Natural killer cell (primary cell): ENCODE data around the gene TRERF1. TPM values are rescaled to one million over a fixed set of nuclear protein-coding genes. Genes with fewer than 3 reads are reported as not detected.

ENCODE experiments used
- ATAC-seq, 3 donors: fragments of 150-1000 bp in 2 of 3; fragments of 200-7000 bp in 1 of 3; cut with Tn5 transposase; 1 replicate in 1 of 3; 2 replicates in 2 of 3; pipeline ENCODE4 v1.10.0; 2021; ENCODE audit warnings: mild to moderate bottlenecking in 2 of 3, moderate library complexity in 2 of 3
- DNase-seq, 2 donors: peaks; one replicate each; pipeline versions ENCODE4 v3.0.0 to v3.0.0-alpha.2; 2013 to 2021; ENCODE audit warnings: mixed read lengths in 1 of 2
- H3K27ac ChIP-seq: one replicate; pipeline ENCODE4 v1.5.1; 2013; ENCODE audit warnings: mild to moderate bottlenecking, low read length
- H3K27me3 ChIP-seq: one replicate; pipeline ENCODE4 v1.6.1; 2013; ENCODE audit warnings: low read length; ENCODE audit not compliant: control insufficient read depth, insufficient read depth
- H3K36me3 ChIP-seq: one replicate; pipeline ENCODE4 v1.6.1; 2013; ENCODE audit warnings: low read length; ENCODE audit not compliant: control insufficient read depth, insufficient read depth
- H3K4me1 ChIP-seq: one replicate; pipeline ENCODE4 v1.6.1; 2013; ENCODE audit warnings: low read length; ENCODE audit not compliant: control insufficient read depth, insufficient read depth
- H3K4me3 ChIP-seq: one replicate; pipeline ENCODE4 v1.5.1; 2013; ENCODE audit warnings: low read length
- H3K9me3 ChIP-seq: one replicate; pipeline ENCODE4 v1.6.1; 2013; ENCODE audit warnings: low read length; ENCODE audit not compliant: control insufficient read depth, insufficient read depth
- H3K27ac Mint-ChIP-seq, 2 donors: one replicate each; pipeline ENCODE4 v1.8.0; 2022; ENCODE audit warnings: mild to moderate bottlenecking in 2 of 2, mixed read lengths in 2 of 2, moderate library complexity in 1 of 2
- H3K27me3 Mint-ChIP-seq, 2 donors: one replicate each; pipeline ENCODE4 v1.8.0; 2022; ENCODE audit warnings: low read depth in 2 of 2, mixed read lengths in 2 of 2
- H3K36me3 Mint-ChIP-seq: one replicate; pipeline ENCODE4 v1.8.0; 2022; ENCODE audit warnings: mixed read lengths
- H3K4me1 Mint-ChIP-seq, 2 donors: one replicate each; pipeline ENCODE4 v1.8.0; 2022; ENCODE audit warnings: mixed read lengths in 2 of 2
- H3K4me3 Mint-ChIP-seq: one replicate; pipeline ENCODE4 v1.8.0; 2022; ENCODE audit warnings: mild to moderate bottlenecking, moderate library complexity, mixed read lengths
- H3K9me3 Mint-ChIP-seq, 2 donors: one replicate each; pipeline ENCODE4 v1.8.0; 2022; ENCODE audit warnings: mixed read lengths in 2 of 2
- CTCF ChIP-seq: fragments of 200-600 bp; IDR thresholded peaks from one replicate; pipeline ENCODE4 v1.8.0; 2022; ENCODE audit warnings: antibody characterized with exemption
- WGBS: methylation state at CpG from one replicate; pipeline ENCODE4 v1.1.7; 2013; ENCODE audit warnings: missing lambda C conversion rate; ENCODE audit not compliant: insufficient coverage; 5-methylcytosine and 5-hydroxymethylcytosine counted together
- intact Hi-C: fragments of 100-400 bp; cut with micrococcal nuclease; formaldehyde crosslinking; loops from one replicate; pipeline ENCODE4 v1.14.2; 2022
- total RNA-seq, 4 donors: library from RNA; stranded (reverse); fragments of 120-200 nt in 1 of 4; gene quantifications; one replicate each; pipeline versions ENCODE4 v1.2.3 to v1.2.4, GENCODE V29; 2013 to 2022

TRERF1 gene
- total RNA-seq, 3 donors from 2014 or later (not counting 1 experiment from before 2014, with no cell fraction given) = 34.6 to 42.3 (median 38.6) TPM

GRCh38 chr6:42279966-42280629 lies 171.6 kb downstream of the TRERF1 start:
- Histone ChIP-seq H3K27me3 (no peaks in the 10 kb centered on the region), H3K4me1 (peaks cover 73% of the 10 kb centered on the region), H3K36me3 (no peaks in the 10 kb centered on the region), H3K4me3 (no peak overlapping the region), H3K9me3 (no peaks in the 10 kb centered on the region), H3K27ac (peak overlapping the region; percentile 76)
- 86% methylated on average over 24 of the region's 24 CpGs for WGBS
- no peaks in the 10 kb centered on the region for H3K27me3 Mint-ChIP-seq
- DNase-seq (no peak), ATAC-seq (no peak)
- no peaks in the 10 kb centered on the region for H3K9me3 Mint-ChIP-seq
- H3K4me1 Mint-ChIP-seq = peaks cover 88 to 89% of the 10 kb centered on the region in 2 donors
- peak overlapping the region; percentile 86 to 91 for H3K27ac Mint-ChIP-seq
- no peaks in the 10 kb centered on the region for H3K36me3 Mint-ChIP-seq
- intact Hi-C loops = loop anchor here (2.0 kb wide), 1 partner anchor 15 kb away; no protein-coding TSS in a partner anchor
- H3K4me3 Mint-ChIP-seq = peak overlapping the region; percentile 80
- no peak for TF ChIP-seq CTCF

GRCh38 chr6:42279144-42279781 lies 172.5 kb downstream of the TRERF1 start:
- H3K27me3 ChIP-seq = no peaks in the 10 kb centered on the region
- WGBS = 22% methylated on average over 7 of the region's 9 CpGs
- Mint-ChIP-seq H3K9me3 (no peaks in the 10 kb centered on the region), H3K4me3 (peak overlapping the region; percentile 80), H3K27ac (peak overlapping the region; percentile 86 to 91), H3K27me3 (no peaks in the 10 kb centered on the region), H3K4me1 (peaks cover 86 to 88% of the 10 kb centered on the region in 2 donors), H3K36me3 (no peaks in the 10 kb centered on the region)
- no peak for TF ChIP-seq CTCF
- no peak overlapping the region for H3K4me3 ChIP-seq
- no peaks in the 10 kb centered on the region for H3K9me3 ChIP-seq
- peak overlapping the region; percentile 76 for H3K27ac ChIP-seq
- ATAC-seq = peak; percentile 64 to 90 (median 84)
- H3K4me1 ChIP-seq = peaks cover 73% of the 10 kb centered on the region
- intact Hi-C loops = loop anchor here (2.0 kb wide), 1 partner anchor 16 kb away; no protein-coding TSS in a partner anchor
- peak; percentile 46 to 62 for DNase-seq
- no peaks in the 10 kb centered on the region for H3K36me3 ChIP-seq

GRCh38 chr6:42278131-42278853 lies 173.4 kb downstream of the TRERF1 start:
- peaks cover 73% of the 10 kb centered on the region for H3K4me1 ChIP-seq
- intact Hi-C loops = loop anchor here (2.0 kb wide), 1 partner anchor 17 kb away; no protein-coding TSS in a partner anchor
- TF ChIP-seq CTCF = no peak
- Mint-ChIP-seq H3K36me3 (no peaks in the 10 kb centered on the region), H3K27me3 (no peaks in the 10 kb centered on the region), H3K4me1 (peaks cover 83 to 84% of the 10 kb centered on the region in 2 donors), H3K27ac (peak overlapping the region; percentile 86 to 91), H3K9me3 (no peaks in the 10 kb centered on the region), H3K4me3 (peak overlapping the region; percentile 74)
- DNase-seq = peak in 1 of 2 donors; percentile 65
- H3K9me3 ChIP-seq = no peaks in the 10 kb centered on the region
- peak; percentile 40 to 64 (median 51) for ATAC-seq
- H3K36me3 ChIP-seq = no peaks in the 10 kb centered on the region
- WGBS = 59% methylated on average over 6 of the region's 7 CpGs
- H3K4me3 ChIP-seq = no peak overlapping the region
- peak overlapping the region; percentile 76 for H3K27ac ChIP-seq
- H3K27me3 ChIP-seq = no peaks in the 10 kb centered on the region
